Activated CD8-positive, alpha-beta T cell treated with anti-CD3 and anti-CD28 coated beads for 36 hours (primary cell): ENCODE measurements around the gene OLFM2. TPM values are rescaled to one million over a fixed set of nuclear protein-coding genes. Genes with fewer than 3 reads are reported as not detected.
A peak's percentile ranks its signal among the peaks of the same experiment; 100 is the strongest.

Experiments used
- ATAC-seq: fragments of 200-7000 bp; cut with Tn5 transposase; one replicate; pipeline ENCODE4 v1.10.0; 2021; ENCODE audit warnings: mild to moderate bottlenecking, moderate library complexity
- CTCF ChIA-PET: fragments of 350-600 bp; sonication (Branson Sonifier 250); formaldehyde crosslinking; loops from one replicate; lab custom pipeline; 2021; ENCODE audit warnings: antibody characterized with exemption; lab: Charles Lee
- POLR2A ChIA-PET: fragments of 350-600 bp; sonication (Branson Sonifier 250); formaldehyde crosslinking; loops from one replicate; lab custom pipeline; 2021; ENCODE audit warnings: antibody characterized with exemption; lab: Charles Lee
- DNase-seq: peaks from one replicate; pipeline ENCODE4 v3.0.0-alpha.2; 2020
- H3K27ac Mint-ChIP-seq: one replicate; pipeline ENCODE4 v1.8.0; 2021; ENCODE audit warnings: mild to moderate bottlenecking, mixed read lengths
- H3K27me3 Mint-ChIP-seq: one replicate; pipeline ENCODE4 v1.8.0; 2021; ENCODE audit warnings: mixed read lengths
- H3K36me3 Mint-ChIP-seq: one replicate; pipeline ENCODE4 v1.8.0; 2021; ENCODE audit warnings: low read depth, mixed read lengths
- H3K4me1 Mint-ChIP-seq: one replicate; pipeline ENCODE4 v1.8.0; 2021; ENCODE audit warnings: low read depth, mixed read lengths
- H3K4me3 Mint-ChIP-seq: one replicate; pipeline ENCODE4 v1.8.0; 2021; ENCODE audit warnings: mild to moderate bottlenecking, moderate library complexity, mixed read lengths
- H3K9me3 Mint-ChIP-seq: one replicate; pipeline ENCODE4 v1.8.0; 2021; ENCODE audit warnings: mixed read lengths
- intact Hi-C: fragments of 100-400 bp; cut with micrococcal nuclease; formaldehyde crosslinking; loops from one replicate; pipeline ENCODE4 v1.10.0; 2022
- total RNA-seq, 2 experiments: library from RNA; stranded (reverse); gene quantifications; one replicate each; pipeline ENCODE4 v1.2.3, GENCODE V29; 2021
- TF ChIP-seq, protein P1 (sequence below): fragments of 200-600 bp; IDR thresholded peaks from one replicate; pipeline ENCODE4 v1.8.0; 2022; ENCODE audit warnings: antibody characterized with exemption, mild to moderate bottlenecking

Gene OLFM2
- total RNA-seq, 2 experiments from 2014 or later = 2.7 to 3.2 TPM

DNA sequence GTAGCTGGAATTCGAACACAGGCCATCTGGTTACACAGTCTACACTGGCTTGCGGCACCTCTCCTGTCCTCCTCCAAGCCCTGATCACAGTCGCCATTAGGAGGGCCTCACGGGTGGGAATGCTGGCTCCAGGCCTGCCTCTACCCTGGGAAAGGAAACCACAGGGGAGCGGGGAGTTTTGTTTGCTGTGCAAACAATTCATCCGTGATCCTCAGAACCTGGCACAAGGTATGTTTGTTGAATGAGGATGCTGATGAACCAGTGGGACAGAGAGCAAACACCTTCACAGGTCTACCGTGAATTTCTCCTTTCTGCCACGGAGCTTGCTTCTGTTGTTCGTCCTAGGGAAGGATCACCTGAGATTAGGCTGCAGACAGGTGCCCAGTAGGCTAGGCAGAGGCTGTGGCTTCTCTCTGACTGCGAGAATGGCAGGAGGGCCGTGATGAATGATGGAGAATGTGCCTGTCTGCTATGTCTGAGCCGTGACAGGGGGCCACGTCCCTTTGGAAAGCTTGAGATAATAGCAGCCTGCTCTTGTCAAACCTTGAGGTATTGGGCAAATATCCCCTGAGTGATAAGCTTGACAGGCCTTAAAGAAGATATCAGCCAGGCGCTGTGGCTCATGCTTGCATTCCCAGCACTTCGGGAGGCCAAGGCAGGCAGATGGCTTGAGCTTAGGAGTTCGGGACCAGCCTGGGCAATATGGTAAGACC lies 64.5 kb downstream of the OLFM2 start:
- no peak overlapping the region for H3K27ac Mint-ChIP-seq
- no peaks in the 10 kb centered on the region for H3K36me3 Mint-ChIP-seq
- TF ChIP-seq, protein P1, sequence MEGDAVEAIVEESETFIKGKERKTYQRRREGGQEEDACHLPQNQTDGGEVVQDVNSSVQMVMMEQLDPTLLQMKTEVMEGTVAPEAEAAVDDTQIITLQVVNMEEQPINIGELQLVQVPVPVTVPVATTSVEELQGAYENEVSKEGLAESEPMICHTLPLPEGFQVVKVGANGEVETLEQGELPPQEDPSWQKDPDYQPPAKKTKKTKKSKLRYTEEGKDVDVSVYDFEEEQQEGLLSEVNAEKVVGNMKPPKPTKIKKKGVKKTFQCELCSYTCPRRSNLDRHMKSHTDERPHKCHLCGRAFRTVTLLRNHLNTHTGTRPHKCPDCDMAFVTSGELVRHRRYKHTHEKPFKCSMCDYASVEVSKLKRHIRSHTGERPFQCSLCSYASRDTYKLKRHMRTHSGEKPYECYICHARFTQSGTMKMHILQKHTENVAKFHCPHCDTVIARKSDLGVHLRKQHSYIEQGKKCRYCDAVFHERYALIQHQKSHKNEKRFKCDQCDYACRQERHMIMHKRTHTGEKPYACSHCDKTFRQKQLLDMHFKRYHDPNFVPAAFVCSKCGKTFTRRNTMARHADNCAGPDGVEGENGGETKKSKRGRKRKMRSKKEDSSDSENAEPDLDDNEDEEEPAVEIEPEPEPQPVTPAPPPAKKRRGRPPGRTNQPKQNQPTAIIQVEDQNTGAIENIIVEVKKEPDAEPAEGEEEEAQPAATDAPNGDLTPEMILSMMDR = no peak
- CTCF ChIA-PET = no interaction called here
- ATAC-seq (no peak), DNase-seq (no peak)
- POLR2A ChIA-PET = no interaction called here
- no peaks in the 10 kb centered on the region for H3K9me3 Mint-ChIP-seq
- intact Hi-C loops = no loop called here
- no peak overlapping the region for H3K4me3 Mint-ChIP-seq
- H3K4me1 Mint-ChIP-seq = peaks cover 2% of the 10 kb centered on the region
- no peaks in the 10 kb centered on the region for H3K27me3 Mint-ChIP-seq

DNA sequence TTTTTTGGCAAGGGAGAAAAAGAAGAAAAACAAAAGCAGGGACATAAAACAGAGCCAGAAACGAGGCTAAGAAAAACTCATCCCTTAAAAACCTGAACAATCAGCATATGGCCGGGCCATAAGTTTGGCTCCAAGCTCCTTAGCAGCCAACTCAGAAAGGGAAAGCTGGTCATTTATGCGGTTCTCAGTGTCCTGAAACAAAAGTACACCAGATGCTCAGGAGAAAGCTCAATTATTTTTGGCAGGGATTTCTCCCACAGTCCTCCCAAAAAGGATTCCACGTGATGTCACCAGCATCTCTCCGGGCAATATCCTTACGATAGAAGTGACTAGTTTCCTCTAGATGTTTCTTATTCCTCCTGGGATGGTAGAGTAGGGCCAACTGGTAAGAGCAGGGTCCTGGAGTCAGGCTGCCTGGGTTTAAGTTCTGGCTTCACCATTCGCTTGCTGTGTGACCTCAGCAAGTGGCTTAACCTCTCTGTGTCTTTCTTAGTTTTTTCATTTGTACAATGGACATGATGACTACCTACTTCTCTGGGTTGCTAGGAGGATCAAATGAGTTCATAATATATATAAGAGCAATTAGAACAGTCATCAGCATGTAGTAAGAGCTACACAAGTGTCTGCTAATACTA lies 67.2 kb downstream of the OLFM2 start:
- Mint-ChIP-seq H3K27me3 (no peaks in the 10 kb centered on the region), H3K4me1 (peaks cover 18% of the 10 kb centered on the region), H3K9me3 (no peaks in the 10 kb centered on the region), H3K27ac (no peak overlapping the region), H3K4me3 (no peak overlapping the region), H3K36me3 (no peaks in the 10 kb centered on the region)
- DNase-seq (no peak), ATAC-seq (no peak)
- intact Hi-C loops = no loop called here
- ChIA-PET POLR2A (interaction anchor here (0.6 to 1.6 kb wide), 2 partner anchors 9 to 160 kb away, joined by 3 to 5 read pairs; no protein-coding TSS in a partner anchor), CTCF (interaction anchor here (1.0 kb wide), 1 partner anchor 9 kb away, joined by 3 read pairs; no protein-coding TSS in a partner anchor)
- TF ChIP-seq, protein P1 = no peak

DNA sequence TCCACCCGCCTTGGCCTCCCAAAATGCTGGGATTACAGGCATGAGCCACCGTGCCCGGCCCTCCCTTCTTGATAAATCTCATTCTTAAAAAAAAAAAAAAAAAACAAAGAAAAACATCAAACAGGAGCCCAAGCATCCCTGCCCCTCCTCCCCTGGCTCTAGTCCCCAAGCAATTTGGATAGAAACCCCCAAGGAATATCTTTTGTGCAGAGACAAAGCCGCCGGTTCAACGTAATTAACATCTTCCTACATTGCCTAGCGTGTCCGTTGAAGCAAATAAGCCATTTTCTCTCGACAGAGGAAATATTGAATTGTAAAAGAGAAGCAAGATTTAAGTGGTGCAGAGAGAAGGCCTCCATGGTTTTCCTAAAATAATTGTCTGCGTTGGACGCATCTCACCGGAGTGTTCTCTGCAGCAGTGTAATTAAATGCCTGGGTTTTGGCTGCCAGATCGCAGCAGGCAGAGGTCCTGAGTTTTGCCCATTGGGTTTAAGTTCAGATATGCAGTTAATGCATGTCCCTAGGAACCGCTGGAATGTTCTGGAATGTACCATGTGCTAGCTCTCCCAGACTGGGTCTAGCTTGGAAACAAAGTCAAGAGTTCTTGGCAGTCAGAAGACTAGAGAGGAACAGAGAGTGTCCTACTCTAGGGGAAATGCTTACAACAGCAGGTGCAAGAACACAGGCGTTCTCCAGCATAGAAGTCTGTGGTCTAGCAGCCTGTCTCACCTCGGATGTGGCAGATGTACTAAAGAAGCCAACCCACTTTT lies 70.4 kb downstream of the OLFM2 start:
- H3K36me3 Mint-ChIP-seq = no peaks in the 10 kb centered on the region
- no peaks in the 10 kb centered on the region for H3K27me3 Mint-ChIP-seq
- POLR2A ChIA-PET = no interaction called here
- DNase-seq (peak; percentile 59), ATAC-seq (peak; percentile 51)
- no peaks in the 10 kb centered on the region for H3K9me3 Mint-ChIP-seq
- intact Hi-C loops = no loop called here
- no peak overlapping the region for H3K4me3 Mint-ChIP-seq
- CTCF ChIA-PET = no interaction called here
- TF ChIP-seq, protein P1 = no peak
- peaks cover 46% of the 10 kb centered on the region for H3K4me1 Mint-ChIP-seq
- H3K27ac Mint-ChIP-seq = no peak overlapping the region

DNA sequence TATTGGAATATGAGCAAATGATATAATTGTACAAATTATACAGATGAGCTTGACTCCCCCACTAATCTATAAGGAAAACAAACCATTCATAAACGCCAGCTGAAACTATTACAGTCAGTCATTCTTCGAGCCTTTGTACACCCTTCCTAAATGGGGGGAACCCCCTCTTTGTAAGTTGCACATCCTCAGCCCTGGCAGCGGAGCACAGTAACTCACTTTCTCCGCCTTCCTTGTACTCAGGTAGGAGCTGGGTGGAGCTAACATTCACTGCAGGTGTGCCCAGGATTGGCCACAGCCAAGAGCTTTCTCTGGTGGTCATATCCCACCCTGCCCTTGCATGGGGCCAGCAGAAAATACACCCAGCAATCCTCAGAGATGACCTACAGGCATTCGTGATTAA lies 72.6 kb downstream of the OLFM2 start:
- peak; percentile 51 for DNase-seq
- ATAC-seq = peak; percentile 71
- Mint-ChIP-seq H3K27ac (peak overlapping the region; percentile 89), H3K36me3 (no peaks in the 10 kb centered on the region), H3K4me3 (peak overlapping the region; percentile 68), H3K9me3 (no peaks in the 10 kb centered on the region), H3K4me1 (peaks cover 67% of the 10 kb centered on the region), H3K27me3 (no peaks in the 10 kb centered on the region)
- TF ChIP-seq, protein P1 = no peak
- intact Hi-C loops = no loop called here
- ChIA-PET POLR2A (interaction anchor here (0.7 to 1.0 kb wide), 2 partner anchors 11 to 120 kb away, joined by 3 read pairs; no protein-coding TSS in a partner anchor), CTCF (no interaction called here)
